ENCODE measurements around the gene SULT1A3. TPM values are rescaled to one million over a fixed set of nuclear protein-coding genes. Genes with fewer than 3 reads are reported as not detected.
"Not testable (repeated sequence)": the region's sequence is repeated elsewhere in the genome, so short reads cannot be mapped to it uniquely, and the experiment has no call there.

Gene SULT1A3
- total RNA-seq: 6.6 and 12.1 TPM in 2 replicates

DNA sequence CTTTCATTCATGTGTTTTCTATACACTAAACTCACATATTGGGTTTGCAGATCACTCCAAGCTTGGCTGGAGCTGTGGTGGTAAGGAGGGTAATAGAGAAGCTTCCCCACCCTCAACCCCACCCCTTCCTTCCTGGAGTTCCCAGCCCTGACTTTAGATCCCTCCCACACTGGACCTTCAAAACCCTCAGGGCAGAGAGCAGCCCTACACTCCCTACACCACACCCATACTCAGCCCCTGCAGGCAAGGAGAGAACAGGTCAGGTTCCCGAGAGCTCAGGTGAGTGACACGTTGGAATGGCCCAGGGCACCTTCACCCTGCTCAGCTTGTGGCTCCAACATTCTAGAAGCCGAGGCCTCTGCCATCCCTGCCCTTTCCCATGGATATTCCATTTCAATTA is at the start of gene SULT1A3:
SULT1A3 (plus strand) TSS at position 207 of the 400 bp plus-strand sequence. CDS start 1,474 bp downstream, outside the sequence.
- H3K4me3 ChIP-seq (ENCODE audit: low read depth, low read length); DNase-seq (ENCODE audit: low read depth): not testable (repeated sequence)

DNA sequence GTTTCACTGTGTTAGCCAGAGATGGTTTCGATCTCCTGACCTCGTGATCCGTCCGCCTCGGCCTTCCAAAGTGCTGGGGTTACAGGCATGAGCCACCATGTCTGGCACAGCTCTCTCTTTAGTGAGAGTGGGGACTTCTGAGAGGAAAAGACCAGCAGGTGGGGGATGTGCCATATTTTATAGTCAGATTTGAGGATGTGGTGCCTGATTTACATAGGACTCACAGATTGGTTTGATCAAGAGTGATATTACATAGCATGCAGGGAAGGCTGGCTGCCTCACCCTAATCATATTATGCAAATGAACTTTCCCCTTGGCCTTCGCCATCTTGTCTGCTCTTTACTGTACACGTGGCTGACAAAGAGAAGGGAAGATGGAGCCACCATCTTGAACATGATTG is 48.0 kb upstream of the SULT1A3 start:
- TF ChIP-seq, protein P1, sequence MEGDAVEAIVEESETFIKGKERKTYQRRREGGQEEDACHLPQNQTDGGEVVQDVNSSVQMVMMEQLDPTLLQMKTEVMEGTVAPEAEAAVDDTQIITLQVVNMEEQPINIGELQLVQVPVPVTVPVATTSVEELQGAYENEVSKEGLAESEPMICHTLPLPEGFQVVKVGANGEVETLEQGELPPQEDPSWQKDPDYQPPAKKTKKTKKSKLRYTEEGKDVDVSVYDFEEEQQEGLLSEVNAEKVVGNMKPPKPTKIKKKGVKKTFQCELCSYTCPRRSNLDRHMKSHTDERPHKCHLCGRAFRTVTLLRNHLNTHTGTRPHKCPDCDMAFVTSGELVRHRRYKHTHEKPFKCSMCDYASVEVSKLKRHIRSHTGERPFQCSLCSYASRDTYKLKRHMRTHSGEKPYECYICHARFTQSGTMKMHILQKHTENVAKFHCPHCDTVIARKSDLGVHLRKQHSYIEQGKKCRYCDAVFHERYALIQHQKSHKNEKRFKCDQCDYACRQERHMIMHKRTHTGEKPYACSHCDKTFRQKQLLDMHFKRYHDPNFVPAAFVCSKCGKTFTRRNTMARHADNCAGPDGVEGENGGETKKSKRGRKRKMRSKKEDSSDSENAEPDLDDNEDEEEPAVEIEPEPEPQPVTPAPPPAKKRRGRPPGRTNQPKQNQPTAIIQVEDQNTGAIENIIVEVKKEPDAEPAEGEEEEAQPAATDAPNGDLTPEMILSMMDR (conservative IDR thresholded peaks at IDR 0.05; ENCODE audit: low read depth, low read length): no peak
- no peak overlapping the region for H3K4me3 ChIP-seq (ENCODE audit: low read depth, low read length)
- DNase-seq (ENCODE audit: low read depth): no peak

DNA sequence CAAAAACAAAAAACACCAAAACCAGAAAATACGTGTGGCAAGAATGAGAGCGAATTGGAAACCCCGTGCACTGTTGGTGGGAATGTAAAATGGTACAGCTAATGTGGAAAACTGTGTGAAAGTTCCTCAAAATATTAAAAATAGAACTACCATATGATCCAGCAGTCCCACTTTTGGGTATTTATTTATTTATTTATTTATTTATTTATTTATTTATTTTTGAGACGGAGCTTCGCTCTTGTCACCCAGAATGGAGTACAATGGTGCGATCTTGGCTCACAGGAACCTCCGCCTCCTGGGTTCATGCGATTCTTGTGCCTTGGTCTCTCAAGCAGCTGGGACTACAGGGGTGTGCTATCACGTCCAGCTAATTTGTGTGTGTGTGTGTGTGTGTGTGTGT is 46.5 kb upstream of the SULT1A3 start:
- no peak for DNase-seq (ENCODE audit: low read depth)
- TF ChIP-seq, protein P1 (conservative IDR thresholded peaks at IDR 0.05; ENCODE audit: low read depth, low read length): no peak
- H3K4me3 ChIP-seq (ENCODE audit: low read depth, low read length): no peak overlapping the region

DNA sequence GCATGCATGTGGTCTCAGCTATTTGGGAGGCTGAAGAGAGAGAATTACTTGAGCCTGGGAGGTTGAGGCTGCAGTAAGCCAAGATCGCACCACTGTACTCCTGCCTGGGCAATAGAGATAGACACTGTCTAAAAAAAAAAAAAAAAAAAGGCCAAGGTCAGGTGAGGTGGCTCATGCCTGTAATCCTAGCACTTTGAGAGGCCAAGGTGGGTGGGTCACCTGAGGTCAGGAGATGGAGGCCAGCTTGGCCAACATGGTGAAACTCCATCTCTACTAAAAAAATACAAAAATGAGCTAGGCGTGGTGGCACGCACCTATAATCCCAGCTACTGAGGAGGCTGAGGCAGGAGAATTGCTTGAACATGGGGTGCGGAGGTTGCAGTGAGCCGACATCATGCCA is 43.9 kb upstream of the SULT1A3 start:
- DNase-seq (ENCODE audit: low read depth): no peak
- TF ChIP-seq, protein P1 (conservative IDR thresholded peaks at IDR 0.05; ENCODE audit: low read depth, low read length): no peak
- H3K4me3 ChIP-seq (ENCODE audit: low read depth, low read length): no peak overlapping the region

DNA sequence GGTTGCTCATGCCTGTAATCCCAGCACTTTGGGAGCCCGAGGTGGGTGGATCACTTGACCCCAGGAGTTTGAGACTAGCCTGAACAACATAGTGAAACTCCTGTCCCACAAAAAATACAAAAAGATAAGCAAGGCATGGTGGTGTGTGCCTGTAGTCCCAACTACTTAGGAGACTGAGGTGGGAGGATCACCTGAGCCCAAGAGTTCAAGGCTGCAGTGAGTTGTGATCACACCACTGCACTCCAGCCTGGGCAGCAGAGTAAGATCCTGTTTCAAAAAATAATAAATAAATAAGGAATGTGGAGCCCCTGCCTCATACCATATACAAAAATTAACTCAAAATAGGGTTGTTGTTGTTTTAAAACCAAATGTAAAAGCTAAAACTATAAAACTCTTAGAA is 41.8 kb upstream of the SULT1A3 start:
- TF ChIP-seq, protein P1 (conservative IDR thresholded peaks at IDR 0.05; ENCODE audit: low read depth, low read length): no peak

DNA sequence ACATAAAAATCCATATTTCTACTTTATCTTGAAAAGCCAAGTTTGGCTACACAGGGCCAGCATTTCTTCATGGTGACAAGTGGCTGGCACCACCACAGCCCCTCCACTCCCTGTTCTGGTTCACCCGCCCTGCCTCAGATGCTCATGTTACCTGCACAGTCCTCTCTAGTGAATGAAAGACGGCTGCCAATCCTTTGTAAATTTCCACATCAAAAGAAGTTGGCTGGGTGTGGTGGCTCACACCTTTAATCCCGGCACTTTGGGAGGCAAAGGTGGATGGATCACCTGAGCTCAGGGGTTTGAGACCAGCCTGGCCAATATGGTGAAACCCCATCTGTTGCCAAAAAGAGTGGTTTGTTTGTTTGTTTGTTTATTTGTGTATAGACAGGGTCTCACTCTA is 35.5 kb upstream of the SULT1A3 start:
- DNase-seq (ENCODE audit: low read depth): no peak
- TF ChIP-seq, protein P1 (conservative IDR thresholded peaks at IDR 0.05; ENCODE audit: low read depth, low read length): no peak

More for the DNA sequence above, 41.8 kb upstream of the SULT1A3 start:
- no peak for DNase-seq (ENCODE audit: low read depth)
- no peak overlapping the region for H3K4me3 ChIP-seq (ENCODE audit: low read depth, low read length)

DNA sequence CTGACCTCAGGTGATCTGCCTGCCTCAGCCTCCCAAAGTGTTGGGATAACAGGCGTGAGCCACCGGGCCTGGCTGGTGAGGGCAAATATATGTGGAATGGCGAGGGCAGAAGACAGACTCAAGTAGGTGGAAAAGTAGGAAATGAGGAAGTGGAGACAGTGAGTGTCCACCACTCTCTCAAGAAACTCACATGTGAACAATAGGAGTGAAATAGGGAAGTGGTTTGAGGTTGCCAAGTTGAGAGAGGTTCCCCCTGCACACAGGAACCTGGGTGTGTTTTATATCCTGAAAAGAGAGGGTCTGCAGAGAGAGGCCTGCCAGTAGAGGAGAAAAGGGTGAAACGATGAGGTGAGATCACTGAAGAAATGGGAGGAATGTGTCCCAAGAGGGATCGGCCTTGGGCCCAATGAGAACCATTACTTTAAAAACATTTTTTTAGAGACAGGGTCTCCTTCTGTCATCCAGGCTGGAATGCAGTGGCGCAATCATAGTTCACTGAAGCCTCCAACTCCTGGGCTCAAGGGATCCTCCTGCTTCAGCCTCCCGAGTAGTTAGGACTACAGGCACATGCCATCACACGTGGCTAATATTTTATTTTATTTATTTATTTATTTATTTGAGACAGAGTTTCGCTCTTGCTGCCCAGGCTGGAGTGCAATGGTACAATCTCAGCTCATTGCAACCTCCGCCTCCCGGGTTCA is 32.7 kb upstream of the SULT1A3 start:
- H3K4me3 ChIP-seq (ENCODE audit: low read depth, low read length): no peak overlapping the region
- TF ChIP-seq, protein P1 (conservative IDR thresholded peaks at IDR 0.05; ENCODE audit: low read depth, low read length): no peak
- no peak for DNase-seq (ENCODE audit: low read depth)

More for the DNA sequence above, 35.5 kb upstream of the SULT1A3 start:
- no peak overlapping the region for H3K4me3 ChIP-seq (ENCODE audit: low read depth, low read length)

DNA sequence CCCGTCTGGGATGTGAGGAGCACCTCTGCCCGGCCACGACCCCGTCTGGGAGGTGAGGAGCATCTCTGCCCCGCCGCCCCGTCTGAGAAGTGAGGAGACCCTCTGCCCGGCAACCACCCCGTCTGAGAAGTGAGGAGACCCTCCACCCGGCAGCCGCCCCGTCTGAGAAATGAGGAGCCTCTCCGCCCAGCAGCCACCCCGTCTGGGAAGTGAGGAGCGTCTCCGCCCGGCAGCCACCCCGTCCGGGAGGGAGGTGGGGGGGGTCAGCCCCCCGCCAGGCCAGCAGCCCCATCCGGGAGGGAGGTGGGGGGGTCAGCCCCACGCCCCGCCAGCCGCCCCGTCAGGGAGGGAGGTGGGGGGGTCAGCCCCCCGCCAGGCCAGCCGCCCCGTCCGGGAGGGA is 30.3 kb upstream of the SULT1A3 start:
- not testable (repeated sequence) for DNase-seq (ENCODE audit: low read depth); H3K4me3 ChIP-seq (ENCODE audit: low read depth, low read length)

DNA sequence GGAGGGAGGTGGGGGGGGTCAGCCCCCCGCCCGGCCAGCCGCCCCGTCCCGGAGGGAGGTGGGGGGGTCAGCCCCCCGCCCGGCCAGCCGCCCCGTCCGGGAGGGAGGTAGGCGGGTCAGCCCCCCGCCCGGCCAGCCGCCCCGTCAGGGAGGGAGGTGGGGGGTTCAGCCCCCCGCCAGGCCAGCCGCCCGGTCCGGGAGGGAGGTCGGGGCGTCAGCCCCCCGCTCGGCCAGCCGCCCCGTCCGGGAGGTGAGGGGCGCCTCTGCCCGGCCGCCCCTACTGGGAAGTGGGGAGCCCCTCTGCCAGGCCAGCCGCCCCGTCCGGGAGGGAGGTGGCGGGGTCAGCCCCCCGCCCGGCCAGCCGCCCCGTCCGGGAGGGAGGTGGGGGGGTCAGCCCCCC is 29.6 kb upstream of the SULT1A3 start:
- H3K4me3 ChIP-seq (ENCODE audit: low read depth, low read length); DNase-seq (ENCODE audit: low read depth): not testable (repeated sequence)

DNA sequence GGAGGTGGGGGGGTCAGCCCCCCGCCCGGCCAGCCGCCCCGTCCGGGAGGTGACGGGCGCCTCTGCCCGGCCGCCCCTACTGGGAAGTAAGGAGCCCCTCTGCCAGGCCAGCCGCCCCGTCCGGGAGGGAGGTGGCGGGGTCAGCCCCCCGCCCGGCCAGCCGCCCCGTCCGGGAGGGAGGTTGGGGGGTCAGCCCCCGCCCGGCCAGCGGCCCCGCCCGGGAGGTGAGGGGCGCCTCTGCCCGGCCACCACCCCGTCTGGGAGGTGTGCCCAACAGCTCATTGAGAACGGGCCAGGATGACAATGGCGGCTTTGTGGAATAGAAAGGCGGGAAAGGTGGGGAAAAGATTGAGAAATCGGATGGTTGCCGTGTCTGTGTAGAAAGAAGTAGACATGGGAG is 28.9 kb upstream of the SULT1A3 start:
- not testable (repeated sequence) for DNase-seq (ENCODE audit: low read depth); H3K4me3 ChIP-seq (ENCODE audit: low read depth, low read length)

All from epithelial cell of proximal tubule (primary cell).